B cell (primary cell): ENCODE results near the gene B3GLCT. TPM values are rescaled to one million over a fixed set of nuclear protein-coding genes. Genes with fewer than 3 reads are reported as not detected.

Experiments used
- ATAC-seq: fragments of 200-7000 bp; cut with Tn5 transposase; one replicate; pipeline ENCODE4 v1.10.0; 2021; ENCODE audit warnings: low read depth, mild to moderate bottlenecking, moderate number of reproducible peaks, moderate library complexity
- CTCF ChIA-PET: fragments of 350-600 bp; sonication (Branson Sonifier 250); formaldehyde crosslinking; loops from one replicate; lab custom pipeline; 2021; ENCODE audit warnings: antibody characterized with exemption, inconsistent platforms; lab: Charles Lee
- POLR2A ChIA-PET: fragments of 350-600 bp; sonication (Branson Sonifier 250); formaldehyde crosslinking; loops from one replicate; lab custom pipeline; 2021; ENCODE audit warnings: antibody characterized with exemption; lab: Charles Lee
- DNase-seq: peaks from one replicate; pipeline ENCODE4 v3.0.0; 2013
- H2AFZ ChIP-seq: 2 replicates; pipeline ENCODE4 v1.6.1; 2012; ENCODE audit warnings: mild to moderate bottlenecking, low read depth, low read length; ENCODE audit not compliant: insufficient read depth, poor library complexity, severe bottlenecking
- H3K27ac ChIP-seq, 2 donors: 1 replicate in 1 of 2; 2 replicates in 1 of 2; pipeline ENCODE4 v1.5.1; 2012 to 2013; ENCODE audit warnings: low read length in 2 of 2, mild to moderate bottlenecking in 2 of 2, moderate library complexity in 1 of 2
- H3K27me3 ChIP-seq, 4 experiments: fragments of 200-600 bp in 1 of 4; sonication (generic) in 1 of 4; replicated peaks in 1 of 4; 1 replicate in 2 of 4; 2 replicates in 2 of 4; pipeline versions ENCODE4 v1.6.1 to v1.7.0; 2013 to 2016; ENCODE audit warnings: low read length in 3 of 4, mild to moderate bottlenecking in 2 of 4, mixed read lengths in 1 of 4, moderate library complexity in 1 of 4; ENCODE audit not compliant: insufficient read depth in 4 of 4, control insufficient read depth in 3 of 4; ENCODE audit errors: control extremely low read depth in 1 of 4
- H3K36me3 ChIP-seq, 2 experiments: replicated peaks in 1 of 2; 1 replicate in 1 of 2; 2 replicates in 1 of 2; pipeline versions ENCODE4 v1.6.1 to v1.7.1; 2013; ENCODE audit warnings: low read length in 1 of 2; ENCODE audit not compliant: insufficient read depth in 2 of 2, control insufficient read depth in 1 of 2; ENCODE audit errors: control extremely low read depth in 1 of 2, extremely low read depth in 1 of 2
- H3K4me1 ChIP-seq, 2 donors: fragments of 200-600 bp in 1 of 2; sonication (generic) in 1 of 2; 1 replicate in 1 of 2; 2 replicates in 1 of 2; pipeline versions ENCODE4 v1.5.1 to v1.6.1; 2013 to 2017; ENCODE audit warnings: low read length in 2 of 2; ENCODE audit not compliant: control insufficient read depth in 2 of 2, insufficient read depth in 2 of 2
- H3K4me2 ChIP-seq: replicated peaks from 2 replicates; pipeline ENCODE3; 2012; ENCODE audit warnings: mild to moderate bottlenecking, low read depth, low read length; ENCODE audit not compliant: poor library complexity, severe bottlenecking
- H3K4me3 ChIP-seq, 5 experiments: fragments of 200-600 bp in 1 of 5; sonication (generic) in 1 of 5; 1 replicate in 3 of 5; 2 replicates in 2 of 5; pipeline versions ENCODE4 v1.5.1 to v1.7.0; 2011 to 2016; ENCODE audit warnings: low read length in 4 of 5, mild to moderate bottlenecking in 4 of 5, low read depth in 2 of 5, control low read depth in 1 of 5, moderate library complexity in 1 of 5; ENCODE audit not compliant: insufficient read depth in 1 of 5; ENCODE audit errors: control extremely low read depth in 1 of 5, extremely low read depth in 1 of 5
- H3K79me2 ChIP-seq: fragments of 200-600 bp; sonication (generic); one replicate; pipeline ENCODE4 v1.6.0; 2016; ENCODE audit warnings: low read length; ENCODE audit not compliant: control insufficient read depth, insufficient read depth
- H3K9ac ChIP-seq: fragments of 200-600 bp; sonication (generic); 2 replicates; pipeline ENCODE4 v1.6.1; 2017; ENCODE audit warnings: mild to moderate bottlenecking, low read length, moderate library complexity
- H3K9me3 ChIP-seq, 3 donors: one replicate each; pipeline versions ENCODE4 v1.6.1 to v1.7.1; 2013; ENCODE audit warnings: low read length in 2 of 3; ENCODE audit not compliant: control insufficient read depth in 2 of 3, insufficient read depth in 1 of 3; ENCODE audit errors: control extremely low read depth in 1 of 3
- H4K20me1 ChIP-seq: 2 replicates; pipeline ENCODE4 v1.6.0; 2012; ENCODE audit warnings: mild to moderate bottlenecking, low read length; ENCODE audit not compliant: insufficient read depth, control insufficient read depth, poor library complexity, severe bottlenecking
- H3K27ac Mint-ChIP-seq: one replicate; pipeline ENCODE4 v1.8.0; 2021; ENCODE audit warnings: mixed read lengths
- H3K27me3 Mint-ChIP-seq: one replicate; pipeline ENCODE4 v1.8.0; 2021; ENCODE audit warnings: mixed read lengths
- H3K4me1 Mint-ChIP-seq: one replicate; pipeline ENCODE4 v1.8.0; 2021; ENCODE audit warnings: mixed read lengths
- H3K4me3 Mint-ChIP-seq: one replicate; pipeline ENCODE4 v1.8.0; 2021; ENCODE audit warnings: mixed read lengths
- H3K9me3 Mint-ChIP-seq: one replicate; pipeline ENCODE4 v1.8.0; 2022; ENCODE audit warnings: mixed read lengths; ENCODE audit not compliant: insufficient read depth
- CTCF ChIP-seq: fragments of 200-600 bp; IDR thresholded peaks from one replicate; pipeline ENCODE4 v1.8.0; 2022; ENCODE audit warnings: antibody characterized with exemption, mild to moderate bottlenecking
- EZH2 ChIP-seq: IDR thresholded peaks from 2 replicates; pipeline ENCODE4 v1.6.1; 2012; ENCODE audit warnings: borderline replicate concordance, low read depth, mild to moderate bottlenecking, moderate library complexity, low read length; ENCODE audit not compliant: insufficient read depth, poor library complexity, severe bottlenecking
- WGBS: methylation state at CpG from one replicate; pipeline ENCODE4 v1.1.5; 2013; ENCODE audit warnings: missing lambda C conversion rate; ENCODE audit not compliant: insufficient coverage; 5-methylcytosine and 5-hydroxymethylcytosine counted together
- intact Hi-C: fragments of 100-400 bp; cut with micrococcal nuclease; formaldehyde crosslinking; loops from one replicate; pipeline ENCODE4 v1.10.0; 2022
- polyA plus RNA-seq: library from polyadenylated mRNA; depleted of rRNA; stranded (reverse); fragments of >200 nt; gene quantifications from 2 replicates; pipeline ENCODE4 v1.2.3, GENCODE V29; 2012
- total RNA-seq, 2 donors: library from RNA; stranded (reverse); fragments of 120-200 nt in 1 of 2; gene quantifications; 1 replicate in 1 of 2; 2 replicates in 1 of 2; pipeline versions ENCODE4 v1.2.3 to v1.2.4, GENCODE V29; 2013 to 2022

The B3GLCT gene
- total and polyA plus RNA-seq, 2 donors (not counting 1 experiment from before 2014, with no cell fraction given), result 1.4 to 6.2 TPM

GRCh38 chr13:31179241-31179640 lies 20.5 kb upstream of the B3GLCT start:
- ChIA-PET CTCF (no interaction called here), POLR2A (no interaction called here)
- H3K27me3 ChIP-seq, result no peaks in the 10 kb centered on the region
- H3K9ac ChIP-seq, result no peak overlapping the region
- no peak overlapping the region for H3K4me2 ChIP-seq
- intact Hi-C loops, result no loop called here
- Mint-ChIP-seq H3K27ac (no peak overlapping the region), H3K9me3 (peaks cover 2% of the 10 kb centered on the region), H3K27me3 (no peaks in the 10 kb centered on the region), H3K4me3 (no peak overlapping the region), H3K4me1 (no peaks in the 10 kb centered on the region)
- H3K27ac ChIP-seq, result no peak overlapping the region
- TF ChIP-seq EZH2 (no peak), CTCF (no peak)
- no peaks in the 10 kb centered on the region for H3K36me3 ChIP-seq
- H4K20me1 ChIP-seq, result no peaks in the 10 kb centered on the region
- no peaks in the 10 kb centered on the region for H3K4me1 ChIP-seq
- H2AFZ ChIP-seq, result no peak overlapping the region
- DNase-seq (no peak), ATAC-seq (no peak)
- no peak overlapping the region for H3K4me3 ChIP-seq
- 88% methylated on average over 6 of the region's 8 CpGs for WGBS
- no peaks in the 10 kb centered on the region for H3K79me2 ChIP-seq
- H3K9me3 ChIP-seq, result peaks cover 0 to 7% (median 0%) of the 10 kb centered on the region in 3 donors

GRCh38 chr13:31179754-31180153 lies 20.0 kb upstream of the B3GLCT start:
- TF ChIP-seq EZH2, result no peak
- no peak for TF ChIP-seq CTCF
- ATAC-seq (no peak), DNase-seq (no peak)
- Histone ChIP-seq H2AFZ (no peak overlapping the region), H3K9me3 (peaks cover 0 to 7% (median 0%) of the 10 kb centered on the region in 3 donors), H3K27ac (no peak overlapping the region), H3K36me3 (no peaks in the 10 kb centered on the region), H3K27me3 (no peaks in the 10 kb centered on the region), H3K4me2 (no peak overlapping the region), H4K20me1 (no peaks in the 10 kb centered on the region), H3K4me1 (no peaks in the 10 kb centered on the region), H3K4me3 (no peak overlapping the region), H3K9ac (no peak overlapping the region), H3K79me2 (no peaks in the 10 kb centered on the region)
- POLR2A ChIA-PET, result no interaction called here
- CTCF ChIA-PET, result no interaction called here
- intact Hi-C loops, result no loop called here
- WGBS, result 63% methylated on average over 5 of the region's 5 CpGs
- H3K4me3 Mint-ChIP-seq, result no peak overlapping the region
- H3K27me3 Mint-ChIP-seq, result no peaks in the 10 kb centered on the region
- peaks cover 2% of the 10 kb centered on the region for H3K9me3 Mint-ChIP-seq
- no peak overlapping the region for H3K27ac Mint-ChIP-seq
- H3K4me1 Mint-ChIP-seq, result no peaks in the 10 kb centered on the region
